WERI-Rb-1 (cell line): ENCODE measurements around the gene THSD7B.

ENCODE experiments used
- DNase-seq: peaks from one replicate; pipeline ENCODE4 v3.0.0-alpha.2; 2020
- H3K27ac ChIP-seq: fragments of 250-450 bp; sonication (Bioruptor Pico); 2 replicates; pipeline ENCODE4 v1.5.1; 2020; ENCODE audit warnings: mild to moderate bottlenecking, moderate library complexity
- H3K27me3 ChIP-seq: fragments of 250-450 bp; sonication (Bioruptor Pico); 2 replicates; pipeline ENCODE4 v1.5.1; 2021; ENCODE audit warnings: mild to moderate bottlenecking, low read depth, moderate library complexity; ENCODE audit not compliant: insufficient read depth, severe bottlenecking
- H3K36me3 ChIP-seq: fragments of 250-450 bp; sonication (Bioruptor Pico); 2 replicates; pipeline ENCODE4 v1.5.1; 2020; ENCODE audit warnings: mild to moderate bottlenecking, moderate library complexity
- H3K4me3 ChIP-seq: 2 replicates; pipeline ENCODE4 v1.5.1; 2011; ENCODE audit warnings: low read depth, mild to moderate bottlenecking, control low read depth, low read length
- H3K9me3 ChIP-seq: fragments of 250-450 bp; sonication (Bioruptor Pico); 2 replicates; pipeline ENCODE4 v1.5.1; 2021; ENCODE audit warnings: mild to moderate bottlenecking, moderate library complexity; ENCODE audit not compliant: severe bottlenecking
- TF ChIP-seq, protein P1 (sequence below): IDR thresholded peaks from 2 replicates; pipeline ENCODE4 v1.5.1; 2011; ENCODE audit warnings: low read depth, mild to moderate bottlenecking, control low read depth, inconsistent platforms, low read length

The THSD7B gene

DNA sequence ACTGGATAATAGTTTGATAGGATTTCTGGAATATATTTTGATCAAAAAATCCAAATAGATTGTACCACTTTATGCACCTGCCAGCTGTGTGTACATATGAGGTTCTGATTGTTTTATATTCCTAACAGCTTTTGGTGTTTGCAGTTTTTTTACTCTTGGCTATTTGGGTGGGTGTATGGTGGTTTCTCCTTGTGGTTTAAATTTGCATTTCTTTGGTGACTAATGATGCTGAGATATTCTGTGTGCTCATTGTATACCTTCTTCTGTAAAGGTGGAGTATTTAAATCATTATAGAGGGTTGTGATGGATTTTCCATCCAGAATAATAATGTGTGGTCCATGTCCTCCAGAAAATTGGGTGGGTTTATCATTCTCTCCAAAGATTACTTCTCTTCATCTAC lies 372.9 kb downstream of the THSD7B start:
- TF ChIP-seq, protein P1, sequence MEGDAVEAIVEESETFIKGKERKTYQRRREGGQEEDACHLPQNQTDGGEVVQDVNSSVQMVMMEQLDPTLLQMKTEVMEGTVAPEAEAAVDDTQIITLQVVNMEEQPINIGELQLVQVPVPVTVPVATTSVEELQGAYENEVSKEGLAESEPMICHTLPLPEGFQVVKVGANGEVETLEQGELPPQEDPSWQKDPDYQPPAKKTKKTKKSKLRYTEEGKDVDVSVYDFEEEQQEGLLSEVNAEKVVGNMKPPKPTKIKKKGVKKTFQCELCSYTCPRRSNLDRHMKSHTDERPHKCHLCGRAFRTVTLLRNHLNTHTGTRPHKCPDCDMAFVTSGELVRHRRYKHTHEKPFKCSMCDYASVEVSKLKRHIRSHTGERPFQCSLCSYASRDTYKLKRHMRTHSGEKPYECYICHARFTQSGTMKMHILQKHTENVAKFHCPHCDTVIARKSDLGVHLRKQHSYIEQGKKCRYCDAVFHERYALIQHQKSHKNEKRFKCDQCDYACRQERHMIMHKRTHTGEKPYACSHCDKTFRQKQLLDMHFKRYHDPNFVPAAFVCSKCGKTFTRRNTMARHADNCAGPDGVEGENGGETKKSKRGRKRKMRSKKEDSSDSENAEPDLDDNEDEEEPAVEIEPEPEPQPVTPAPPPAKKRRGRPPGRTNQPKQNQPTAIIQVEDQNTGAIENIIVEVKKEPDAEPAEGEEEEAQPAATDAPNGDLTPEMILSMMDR: no peak
- no peak for DNase-seq
- Histone ChIP-seq H3K27ac (no peak overlapping the region), H3K4me3 (no peak overlapping the region), H3K9me3 (no peaks in the 10 kb centered on the region), H3K36me3 (no peaks in the 10 kb centered on the region), H3K27me3 (no peaks in the 10 kb centered on the region)

DNA sequence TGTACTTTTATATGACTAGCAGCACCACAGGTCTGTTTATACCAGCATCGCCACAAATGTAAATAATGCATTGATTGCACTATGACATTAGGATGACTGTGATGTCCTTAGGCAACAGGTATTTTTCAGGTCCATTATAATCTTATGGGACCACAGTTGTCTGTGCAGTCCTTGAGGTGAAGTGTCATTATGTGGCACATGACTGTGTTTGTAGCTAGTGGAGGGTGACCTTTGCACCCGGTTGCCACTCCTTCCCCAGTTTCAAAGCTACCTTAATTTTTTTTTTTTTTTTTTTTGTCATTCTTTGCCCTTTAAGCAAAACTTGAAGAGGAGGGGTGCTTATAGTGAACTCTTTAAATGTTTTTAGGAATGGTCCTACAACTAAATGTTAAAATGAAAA lies 386.4 kb downstream of the THSD7B start:
- TF ChIP-seq, protein P1: no peak
- Histone ChIP-seq H3K27ac (no peak overlapping the region), H3K9me3 (peaks cover 2% of the 10 kb centered on the region), H3K36me3 (no peaks in the 10 kb centered on the region), H3K27me3 (no peaks in the 10 kb centered on the region), H3K4me3 (no peak overlapping the region)
- DNase-seq: no peak

DNA sequence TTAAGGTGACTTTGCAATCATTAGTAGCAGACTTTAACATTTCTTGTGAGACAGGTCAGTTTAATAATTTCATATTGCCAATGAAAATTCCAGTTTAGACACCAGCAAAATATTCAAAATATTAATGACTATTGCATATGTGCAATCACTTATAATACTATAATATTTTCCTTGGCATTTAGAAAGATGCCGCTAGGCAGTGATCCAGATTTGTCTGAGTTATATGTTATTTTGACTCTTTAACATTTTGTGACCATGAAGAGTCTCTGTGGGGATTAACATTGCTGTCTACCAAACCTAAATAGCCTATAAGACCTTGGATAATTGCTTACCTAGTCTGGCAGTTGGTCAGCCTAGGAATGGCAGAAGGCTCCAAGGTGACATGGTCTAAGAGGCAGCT lies 389.6 kb downstream of the THSD7B start:
- H3K9me3 ChIP-seq: no peaks in the 10 kb centered on the region

DNA sequence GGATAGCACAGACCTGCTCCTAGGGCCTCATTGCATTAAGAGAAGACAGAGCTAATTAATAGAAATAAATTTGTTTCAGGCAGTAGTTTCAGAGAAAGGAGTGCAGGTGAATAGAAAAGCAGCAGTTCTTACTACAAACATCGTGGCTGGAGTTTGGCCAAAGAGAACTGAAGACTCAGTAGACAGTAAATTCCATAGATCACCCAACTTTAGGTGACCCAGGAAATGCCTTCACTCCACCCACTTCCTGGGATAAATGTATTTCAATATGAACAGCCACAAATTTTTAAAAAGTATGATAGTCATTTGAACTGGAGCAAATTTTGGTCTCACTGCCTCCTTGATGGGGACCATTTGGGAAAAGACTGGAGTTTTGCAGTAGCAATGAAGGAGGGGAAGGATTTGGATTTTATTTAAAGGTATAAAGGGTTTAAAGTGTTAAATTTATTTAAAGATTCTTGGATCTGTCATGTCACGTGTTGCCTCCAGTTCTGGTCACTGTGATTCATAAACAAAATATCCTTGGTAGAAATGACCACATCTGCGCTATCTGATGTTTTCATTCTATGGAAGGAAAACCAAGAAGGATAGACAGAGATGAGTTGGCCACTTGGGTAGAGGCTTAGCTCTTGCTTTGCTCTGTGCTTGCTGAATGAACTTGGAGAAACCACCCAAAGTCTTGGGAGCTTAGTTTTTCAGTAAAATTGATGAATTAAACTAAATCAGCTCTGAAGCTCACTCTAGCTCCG lies 390.2 kb downstream of the THSD7B start:
- no peak for DNase-seq
- TF ChIP-seq, protein P1: no peak
- Histone ChIP-seq H3K4me3 (no peak overlapping the region), H3K27ac (peak overlapping the region; percentile 36), H3K9me3 (no peaks in the 10 kb centered on the region), H3K36me3 (no peaks in the 10 kb centered on the region), H3K27me3 (no peaks in the 10 kb centered on the region)

More for the DNA sequence above, 389.6 kb downstream of the THSD7B start:
- TF ChIP-seq, protein P1: no peak
- Histone ChIP-seq H3K4me3 (no peak overlapping the region), H3K27ac (no peak overlapping the region; the same call in none of the 2 replicates), H3K36me3 (no peaks in the 10 kb centered on the region), H3K27me3 (no peaks in the 10 kb centered on the region)
- DNase-seq: peak; percentile 40

DNA sequence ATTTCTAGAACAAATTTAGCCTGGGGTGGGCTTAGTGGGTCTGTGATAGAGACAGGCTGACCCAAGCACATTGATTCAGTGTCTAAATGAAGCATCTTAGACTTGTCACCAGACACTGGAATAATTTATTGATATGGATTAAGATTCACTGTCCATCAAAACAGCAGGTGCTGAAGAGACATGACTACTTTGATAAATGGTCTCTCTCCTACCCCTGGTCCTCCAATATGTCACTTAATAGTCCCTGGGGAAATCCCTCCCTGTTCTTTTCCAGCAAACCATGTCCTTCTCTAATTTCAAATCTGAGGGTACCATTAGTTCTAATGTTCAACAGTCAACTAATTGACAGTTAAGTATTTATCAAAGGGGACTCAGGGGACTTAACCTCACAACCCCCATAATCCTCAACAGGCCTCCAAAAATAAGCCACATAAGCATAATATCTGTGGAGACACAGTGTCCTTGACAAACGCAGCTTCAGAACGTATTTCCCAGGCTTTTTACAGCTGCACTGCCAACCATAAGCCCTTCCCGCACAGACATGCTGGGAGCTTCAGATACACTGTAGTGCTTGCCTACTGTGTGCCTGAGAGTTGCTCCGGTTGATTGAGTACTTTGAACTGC lies 391.0 kb downstream of the THSD7B start:
- no peaks in the 10 kb centered on the region for H3K9me3 ChIP-seq
- H3K27me3 ChIP-seq: no peaks in the 10 kb centered on the region
- H3K27ac ChIP-seq: peak overlapping the region; percentile 54
- no peaks in the 10 kb centered on the region for H3K36me3 ChIP-seq
- H3K4me3 ChIP-seq: no peak overlapping the region
- DNase-seq: peak; percentile 58
- TF ChIP-seq, protein P1: no peak

DNA sequence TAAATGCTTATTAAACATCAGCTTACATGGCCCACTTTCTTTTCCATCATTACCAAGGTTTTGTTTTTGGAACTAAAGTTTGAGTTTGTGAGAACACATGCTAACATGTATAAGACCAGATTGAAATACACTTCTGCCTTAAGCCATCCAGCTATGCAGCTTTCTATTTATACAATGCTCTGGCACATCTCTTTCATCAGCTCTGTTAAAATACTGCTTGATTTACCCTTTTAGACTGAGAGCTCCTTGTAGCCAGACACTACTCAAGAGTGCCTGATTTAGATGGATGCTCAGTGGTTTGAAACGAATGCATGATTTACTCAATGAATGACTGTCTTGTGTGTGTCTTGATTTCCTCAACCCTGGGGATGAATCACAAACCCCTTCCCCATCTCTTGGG lies 392.5 kb downstream of the THSD7B start:
- H3K9me3 ChIP-seq: no peaks in the 10 kb centered on the region
- no peaks in the 10 kb centered on the region for H3K36me3 ChIP-seq
- H3K27me3 ChIP-seq: no peaks in the 10 kb centered on the region
- H3K4me3 ChIP-seq: no peak overlapping the region
- DNase-seq: no peak
- no peak overlapping the region for H3K27ac ChIP-seq
- TF ChIP-seq, protein P1: no peak
